ENCODE measurements around the gene CAMSAP1. TPM values are rescaled to one million over a fixed set of nuclear protein-coding genes. Genes with fewer than 3 reads are reported as not detected.

CAMSAP1 gene
- total RNA-seq, 2 donors from 2014 or later: 19.4 to 21.4 TPM

GRCh38 chr9:135761150-135761844 lies 146.0 kb downstream of the CAMSAP1 start:
- Histone ChIP-seq H3K36me3 (no peaks in the 10 kb centered on the region), H3K27ac (no peak overlapping the region), H3K27me3 (no peaks in the 10 kb centered on the region), H3K4me1 (no peaks in the 10 kb centered on the region), H3K4me3 (no peak overlapping the region), H3K9me3 (peaks cover 4 to 10% of the 10 kb centered on the region in 2 donors)
- no peak for DNase-seq (ENCODE audit: low spot score)
- TF ChIP-seq CTCF (IDR thresholded peaks at IDR 0.05): no peak

DNA sequence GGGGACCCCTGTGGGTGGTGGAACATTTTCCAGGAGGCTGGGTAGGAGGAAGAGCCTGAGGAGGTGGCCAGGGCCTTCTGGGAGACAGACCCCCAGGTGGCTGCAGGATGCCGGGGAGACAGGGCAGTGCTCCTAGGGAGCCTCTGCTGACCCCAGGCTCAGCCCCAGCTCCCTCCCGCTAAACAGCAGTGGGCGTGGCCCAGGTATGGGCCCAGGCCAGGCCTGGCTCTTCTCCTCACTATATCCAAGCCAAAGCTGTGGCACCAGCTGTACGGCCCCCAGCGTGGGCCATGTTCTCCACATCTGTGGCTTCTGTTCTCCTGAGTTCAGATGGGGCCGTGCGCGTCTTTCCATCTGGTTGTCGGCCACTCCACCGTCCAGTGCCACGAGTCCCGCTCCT lies 146.9 kb downstream of the CAMSAP1 start:
- H3K36me3 ChIP-seq: no peaks in the 10 kb centered on the region
- no peak for DNase-seq (ENCODE audit: low spot score)
- no peaks in the 10 kb centered on the region for H3K4me1 ChIP-seq
- H3K9me3 ChIP-seq: peaks cover 2% of the 10 kb centered on the region in 2 donors
- no peak overlapping the region for H3K4me3 ChIP-seq
- no peak overlapping the region for H3K27ac ChIP-seq
- H3K27me3 ChIP-seq: no peaks in the 10 kb centered on the region
- TF ChIP-seq CTCF (IDR thresholded peaks at IDR 0.05): no peak

GRCh38 chr9:135759676-135760300 lies 147.6 kb downstream of the CAMSAP1 start:
- DNase-seq (ENCODE audit: low spot score): no peak

DNA sequence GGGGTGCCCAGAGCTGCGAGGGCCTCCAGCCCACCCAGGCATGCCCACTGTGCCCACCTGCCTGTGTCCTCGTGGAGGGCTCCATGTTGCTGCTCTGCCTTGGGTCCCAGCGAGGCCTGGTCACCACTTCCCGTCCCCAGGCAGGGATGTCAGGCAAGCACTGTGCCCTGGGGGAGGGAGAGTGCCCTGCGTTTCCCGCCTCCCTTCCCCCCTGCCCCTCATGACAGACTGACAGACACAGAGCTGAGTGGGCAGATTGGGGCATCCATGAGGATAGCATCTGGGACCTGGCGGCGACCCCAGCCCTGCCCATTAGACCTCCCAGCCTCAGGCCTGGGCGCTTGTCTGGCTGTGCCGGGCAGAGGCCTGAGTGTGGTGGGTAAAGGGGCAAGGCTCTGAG lies 148.5 kb downstream of the CAMSAP1 start:
- no peak for DNase-seq (ENCODE audit: low spot score)
- Histone ChIP-seq H3K4me3 (no peak overlapping the region), H3K27me3 (no peaks in the 10 kb centered on the region), H3K9me3 (no peaks in the 10 kb centered on the region), H3K4me1 (no peaks in the 10 kb centered on the region), H3K36me3 (no peaks in the 10 kb centered on the region), H3K27ac (no peak overlapping the region)
- no peak for TF ChIP-seq CTCF (IDR thresholded peaks at IDR 0.05)

More at GRCh38 chr9:135759676-135760300, 147.6 kb downstream of the CAMSAP1 start:
- no peak for TF ChIP-seq CTCF (IDR thresholded peaks at IDR 0.05)
- Histone ChIP-seq H3K4me3 (no peak overlapping the region), H3K27ac (no peak overlapping the region), H3K9me3 (no peaks in the 10 kb centered on the region), H3K27me3 (no peaks in the 10 kb centered on the region), H3K4me1 (no peaks in the 10 kb centered on the region), H3K36me3 (no peaks in the 10 kb centered on the region)

Other genes with a start within 250 kb of the CAMSAP1 start
- gene LCN9, start 244.2 kb downstream of the CAMSAP1 start, total RNA-seq: not detected
- not detected for gene SOHLH1, start 208.1 kb downstream of the CAMSAP1 start, total RNA-seq
- under 1 TPM in 1 of 2 donors, not detected in 1; 0.48 TPM for gene KCNT1, start 205.4 kb downstream of the CAMSAP1 start, total RNA-seq
- 10 to 100 TPM; 58.6 to 76.9 TPM for gene UBAC1, start 53.8 kb upstream of the CAMSAP1 start, total RNA-seq
- 10 to 100 TPM; 49.1 to 55.5 TPM for gene NACC2, start 187.7 kb upstream of the CAMSAP1 start, total RNA-seq
- 10 to 100 TPM; 20.3 to 29.3 TPM for gene TMEM250, start 211.3 kb upstream of the CAMSAP1 start, total RNA-seq

Data from right atrium auricular region (tissue), 2 donors.